HCT116 (cell line): ENCODE data around the gene CHST4. TPM values are rescaled to one million over a fixed set of nuclear protein-coding genes. Genes with fewer than 3 reads are reported as not detected.

Experiments
- ATAC-seq: fragments of 200-7000 bp; cut with Tn5 transposase; 2 replicates; pipeline ENCODE4 v1.9.1; 2020; ENCODE audit warnings: mild to moderate bottlenecking, moderate library complexity
- BruUV-seq: library from RNA; stranded (reverse); fragments of 400-500 nt; replicated peaks from 2 replicates; lab custom pipeline; 2021; lab: Mats Ljungman, UMichigan
- CTCF ChIA-PET: fragments of 300-600 bp; sonication (Branson Sonifier 250); formaldehyde crosslinking; loops from one replicate; lab custom pipeline; 2021; ENCODE audit warnings: antibody characterized with exemption; lab: Charles Lee
- POLR2A ChIA-PET: fragments of 300-600, 350-600 bp; sonication (Branson Sonifier 250); formaldehyde crosslinking; loops from one replicate; lab custom pipeline; 2021; ENCODE audit warnings: antibody characterized with exemption; lab: Charles Lee
- RAD21 ChIA-PET, 2 experiments: fragments of 300-600 bp; sonication (Branson Sonifier 250); formaldehyde crosslinking; loops; one replicate each; lab custom pipeline; 2023; ENCODE audit warnings: low total read pairs in 2 of 2; ENCODE audit not compliant: uncharacterized antibody in 2 of 2, unreplicated experiment in 2 of 2, low non-redundant PET in 1 of 2; lab: Charles Lee
- DNase-seq: peaks from one replicate; pipeline ENCODE4 v3.0.0-alpha.2; 2010; ENCODE audit warnings: low read depth, low spot score
- H2AFZ ChIP-seq: fragments of 200-600 bp; shearing (Covaris generic), sonication (generic); 2 replicates; pipeline ENCODE4 v1.6.1; 2017; ENCODE audit warnings: low read depth, mixed run types, mixed read lengths, antibody characterized with exemption, low read length; ENCODE audit not compliant: poor library complexity, severe bottlenecking
- H3K27ac ChIP-seq: 2 replicates; pipeline ENCODE4 v1.5.1; 2012; ENCODE audit warnings: low read depth, low read length
- H3K27me3 ChIP-seq: fragments of 200-600 bp; sonication (generic); 2 replicates; pipeline ENCODE4 v1.6.1; 2016; ENCODE audit warnings: mixed run types, low read length, mixed read lengths; ENCODE audit not compliant: insufficient read depth
- H3K36me3 ChIP-seq, 2 experiments: fragments of 200-500 bp in 1 of 2; fragments of 200-600 bp in 1 of 2; sonication (Bioruptor generic) in 1 of 2; sonication (generic) in 1 of 2; 2 replicates each; pipeline versions ENCODE4 v1.5.1 to v1.6.1; 2014 to 2016; ENCODE audit warnings: low read length in 2 of 2, inconsistent platforms in 1 of 2, mixed read lengths in 1 of 2, mixed run types in 1 of 2; ENCODE audit not compliant: insufficient read depth in 2 of 2, control insufficient read depth in 1 of 2
- H3K4me1 ChIP-seq, 2 experiments: fragments of 200-600 bp in 1 of 2; sonication (generic) in 1 of 2; 2 replicates each; pipeline versions ENCODE4 v1.5.1 to v1.6.1; 2012 to 2017; ENCODE audit warnings: low read length in 2 of 2, inconsistent platforms in 1 of 2, mild to moderate bottlenecking in 1 of 2, mixed read lengths in 1 of 2, mixed run types in 1 of 2, moderate library complexity in 1 of 2; ENCODE audit not compliant: insufficient read depth in 2 of 2, control insufficient read depth in 1 of 2
- H3K4me2 ChIP-seq: fragments of 200-600 bp; sonication (generic); 2 replicates; pipeline ENCODE4 v1.6.1; 2017; ENCODE audit warnings: mixed run types, low read length, mixed read lengths
- H3K4me3 ChIP-seq, 2 experiments: fragments of 200-600 bp in 1 of 2; sonication (generic) in 1 of 2; replicated peaks in 1 of 2; 2 replicates each; pipeline ENCODE4 v1.5.1; 2011 to 2016; ENCODE audit warnings: low read length in 2 of 2, control low read depth in 1 of 2, low read depth in 1 of 2, mild to moderate bottlenecking in 1 of 2, mixed read lengths in 1 of 2, mixed run types in 1 of 2
- H3K79me2 ChIP-seq: fragments of 200-600 bp; sonication (generic); 2 replicates; pipeline ENCODE4 v1.6.1; 2017; ENCODE audit warnings: mild to moderate bottlenecking, mixed run types, low read length, moderate library complexity, mixed read lengths; ENCODE audit not compliant: insufficient read depth
- H3K9ac ChIP-seq: fragments of 200-600 bp; sonication (generic); 2 replicates; pipeline ENCODE4 v1.6.1; 2016; ENCODE audit warnings: low read length, mixed read lengths
- H3K9me2 ChIP-seq: fragments of 200-600 bp; sonication (generic), shearing (Covaris generic); 2 replicates; pipeline ENCODE4 v1.6.1; 2017; ENCODE audit warnings: mixed run types, mild to moderate bottlenecking, moderate library complexity; ENCODE audit not compliant: insufficient read depth
- H3K9me3 ChIP-seq, 2 experiments: fragments of 200-500 bp in 1 of 2; fragments of 200-600 bp in 1 of 2; sonication (Bioruptor generic) in 1 of 2; sonication (generic) in 1 of 2; 2 replicates each; pipeline ENCODE4 v1.6.1; 2014 to 2017; ENCODE audit warnings: low read length in 2 of 2, mixed read lengths in 2 of 2, inconsistent platforms in 1 of 2, low read depth in 1 of 2, mild to moderate bottlenecking in 1 of 2, mixed run types in 1 of 2, moderate library complexity in 1 of 2; ENCODE audit not compliant: control insufficient read depth in 1 of 2, insufficient read depth in 1 of 2
- H4K20me1 ChIP-seq: fragments of 200-600 bp; sonication (generic), shearing (Covaris generic); 2 replicates; pipeline ENCODE4 v1.6.1; 2017; ENCODE audit warnings: mixed run types, mild to moderate bottlenecking, moderate library complexity; ENCODE audit not compliant: insufficient read depth
- ATF3 ChIP-seq: IDR thresholded peaks from 2 replicates; pipeline ENCODE4 v1.6.1; 2012
- CEBPB ChIP-seq: IDR thresholded peaks from 2 replicates; pipeline ENCODE4 v1.6.1; 2012; ENCODE audit warnings: low read depth
- ELF1 ChIP-seq: IDR thresholded peaks from 2 replicates; pipeline ENCODE4 v1.6.1; 2012; ENCODE audit warnings: low read depth, borderline replicate concordance
- EZH2 ChIP-seq: fragments of 200-600 bp; sonication (generic); IDR thresholded peaks from 2 replicates; pipeline ENCODE4 v1.6.1; 2017; ENCODE audit warnings: antibody characterized with exemption, mixed run types
- JUND ChIP-seq: IDR thresholded peaks from 2 replicates; pipeline ENCODE4 v1.6.1; 2012
- POLR2AphosphoS5 ChIP-seq: IDR thresholded peaks from 2 replicates; pipeline ENCODE4 v1.6.1; 2011; ENCODE audit warnings: mild to moderate bottlenecking, low read depth, low read length, moderate library complexity
- RAD21 ChIP-seq: IDR thresholded peaks from 2 replicates; pipeline ENCODE4 v1.6.1; 2012; ENCODE audit warnings: low read depth, mild to moderate bottlenecking
- SIN3A ChIP-seq: IDR thresholded peaks from 2 replicates; pipeline ENCODE4 v1.6.1; 2012; ENCODE audit warnings: low read depth
- ZBTB33 ChIP-seq: IDR thresholded peaks from 2 replicates; pipeline ENCODE4 v1.6.1; 2011; ENCODE audit warnings: mild to moderate bottlenecking, low read length, moderate library complexity; ENCODE audit not compliant: insufficient replicate concordance; ENCODE audit errors: extremely low read depth
- ZNF274 ChIP-seq: fragments of 200-500 bp; sonication (Bioruptor generic); IDR thresholded peaks from 2 replicates; pipeline ENCODE4 v1.6.1; 2014; ENCODE audit warnings: mild to moderate bottlenecking, low read depth, low read length, inconsistent platforms
- intact Hi-C: fragments of 100-400 bp; cut with micrococcal nuclease; formaldehyde crosslinking; loops from 2 replicates; pipeline ENCODE4 v1.10.0; 2022
- total RNA-seq: library from RNA; stranded (reverse); gene quantifications from one replicate; pipeline ENCODE4 v1.2.1, GENCODE V29; 2021; ENCODE audit not compliant: unreplicated experiment

Gene CHST4
- total RNA-seq, 1 experiment from 2014 or later, result 0.59 TPM

GRCh38 chr16:71492786-71493185 lies 33.4 kb upstream of the CHST4 start:
- RAD21 ChIA-PET, result no interaction called here
- intact Hi-C loops, result loop anchor here (5.0 kb wide), 1 partner anchor 40 kb away; no protein-coding TSS in a partner anchor
- no peak for DNase-seq
- no peak for TF ChIP-seq ATF3
- TF ChIP-seq SIN3A, result no peak
- TF ChIP-seq ZBTB33, result no peak
- no peak for TF ChIP-seq JUND
- TF ChIP-seq ZNF274, result no peak
- no peak for TF ChIP-seq POLR2AphosphoS5
- TF ChIP-seq CEBPB, result no peak
- no peak for TF ChIP-seq ELF1
- no peak for TF ChIP-seq EZH2
- TF ChIP-seq RAD21, result no peak
- TF ChIP-seq, all 23 proteins: peak for 0
- H3K9ac ChIP-seq, result no peak overlapping the region
- no peaks in the 10 kb centered on the region for H3K27me3 ChIP-seq
- no peaks in the 10 kb centered on the region for H3K9me2 ChIP-seq
- H3K9me3 ChIP-seq, result no peaks in the 10 kb centered on the region
- ChIA-PET POLR2A (no interaction called here), CTCF (no interaction called here)
- 0 out of 2 replicates have a peak, but pooled peaks cover 3% of the 10 kb centered on the region for H4K20me1 ChIP-seq
- no peak overlapping the region for H3K27ac ChIP-seq
- H3K79me2 ChIP-seq, result no peaks in the 10 kb centered on the region
- no peak overlapping the region for H3K4me2 ChIP-seq
- BruUV-seq, result no TSS peak
- no peak for ATAC-seq
- H3K4me1 ChIP-seq, result no peaks in the 10 kb centered on the region
- no peak overlapping the region for H2AFZ ChIP-seq
- H3K36me3 ChIP-seq, result no peaks in the 10 kb centered on the region
- H3K4me3 ChIP-seq, result no peak overlapping the region
